ENCODE measurements around the gene ARPC5.
"Not testable (repeated sequence)": the region's sequence is repeated elsewhere in the genome, so short reads cannot be mapped to it uniquely, and the experiment has no call there.

The ARPC5 gene

GRCh38 chr1:183628537-183628936 is 7.0 kb downstream of the ARPC5 start:
- Histone ChIP-seq H3K9ac (ENCODE audit: low read depth, low read length) (no peak overlapping the region), H3K4me3 (ENCODE audit: low read depth in 1 of 2, low read length in 2 of 2) (no peak overlapping the region), H3K36me3 (ENCODE audit: insufficient read depth, low read length) (peaks cover 78% of the 10 kb centered on the region), H3K4me1 (ENCODE audit: insufficient read depth, low read length) (peaks cover 40% of the 10 kb centered on the region), H3K27me3 (ENCODE audit: insufficient read depth, low read length, poor library complexity) (no peaks in the 10 kb centered on the region), H2AFZ (ENCODE audit: low read depth, low read length) (no peak overlapping the region), H4K20me1 (ENCODE audit: insufficient read depth, low read length) (peaks cover 33% of the 10 kb centered on the region), H3K4me2 (ENCODE audit: insufficient read depth, low read length) (no peak overlapping the region), H3K9me3 (ENCODE audit: insufficient read depth, low read length, severe bottlenecking) (no peaks in the 10 kb centered on the region), H3K79me2 (ENCODE audit: insufficient read depth, low read length) (peaks cover 53% of the 10 kb centered on the region), H3K27ac (ENCODE audit: low read length) (no peak overlapping the region)
- ATAC-seq (ENCODE audit: insufficient read depth, low read depth): no peak
- DNase-seq: no peak
- TF ChIP-seq CTCF (IDR thresholded peaks at IDR 0.05; ENCODE audit: borderline replicate concordance, extremely low read depth, low read length, poor library complexity, severe bottlenecking): no peak
- no peak for TF ChIP-seq EZH2 (IDR thresholded peaks at IDR 0.05; ENCODE audit: borderline replicate concordance, low read depth, low read length, severe bottlenecking)

GRCh38 chr1:183626236-183626635 is 9.3 kb downstream of the ARPC5 start:
- H3K27me3 ChIP-seq (ENCODE audit: insufficient read depth, low read length, poor library complexity); H2AFZ ChIP-seq (ENCODE audit: low read depth, low read length); H3K9ac ChIP-seq (ENCODE audit: low read depth, low read length); DNase-seq; H3K27ac ChIP-seq (ENCODE audit: low read length); ATAC-seq (ENCODE audit: insufficient read depth, low read depth); H3K9me3 ChIP-seq (ENCODE audit: insufficient read depth, low read length, severe bottlenecking); H3K4me3 ChIP-seq (ENCODE audit: low read depth in 1 of 2, low read length in 2 of 2); H3K4me2 ChIP-seq (ENCODE audit: insufficient read depth, low read length): not testable (repeated sequence)
- H3K79me2 ChIP-seq (ENCODE audit: insufficient read depth, low read length): peaks cover 30% of the 10 kb centered on the region
- H3K36me3 ChIP-seq (ENCODE audit: insufficient read depth, low read length): peaks cover 67% of the 10 kb centered on the region
- H3K4me1 ChIP-seq (ENCODE audit: insufficient read depth, low read length): peaks cover 20% of the 10 kb centered on the region
- H4K20me1 ChIP-seq (ENCODE audit: insufficient read depth, low read length): peaks cover 16% of the 10 kb centered on the region

- H3K4me3 ChIP-seq (ENCODE audit: low read depth in 1 of 2, low read length in 2 of 2): no peak overlapping the region
- no peaks in the 10 kb centered on the region for H3K9me3 ChIP-seq (ENCODE audit: insufficient read depth, low read length, severe bottlenecking)
- H3K27ac ChIP-seq (ENCODE audit: low read length): no peak overlapping the region
- peaks cover 38% of the 10 kb centered on the region for H3K36me3 ChIP-seq (ENCODE audit: insufficient read depth, low read length)
- no peak overlapping the region for H3K9ac ChIP-seq (ENCODE audit: low read depth, low read length)
- H3K27me3 ChIP-seq (ENCODE audit: insufficient read depth, low read length, poor library complexity): no peaks in the 10 kb centered on the region
- ATAC-seq (ENCODE audit: insufficient read depth, low read depth) (peak; percentile 98), DNase-seq (peak; percentile 64)
- H3K4me1 ChIP-seq (ENCODE audit: insufficient read depth, low read length): no peaks in the 10 kb centered on the region
- no peak overlapping the region for H2AFZ ChIP-seq (ENCODE audit: low read depth, low read length)
- peak; percentile 87 for TF ChIP-seq CTCF (IDR thresholded peaks at IDR 0.05; ENCODE audit: borderline replicate concordance, extremely low read depth, low read length, poor library complexity, severe bottlenecking)
- no peak for TF ChIP-seq EZH2 (IDR thresholded peaks at IDR 0.05; ENCODE audit: borderline replicate concordance, low read depth, low read length, severe bottlenecking)
- H4K20me1 ChIP-seq (ENCODE audit: insufficient read depth, low read length): 0 out of 2 replicates have a peak, but pooled peaks cover 3% of the 10 kb centered on the region
- no peak overlapping the region for H3K4me2 ChIP-seq (ENCODE audit: insufficient read depth, low read length)
- H3K79me2 ChIP-seq (ENCODE audit: insufficient read depth, low read length): peaks cover 1% of the 10 kb centered on the region; the same call in 1 of the 2 replicates
These were observed 12.4 kb downstream of the ARPC5 start for GRCh38 chr1:183622884-183623785.

- DNase-seq (no peak), ATAC-seq (ENCODE audit: insufficient read depth, low read depth) (no peak)
- Histone ChIP-seq H3K79me2 (ENCODE audit: insufficient read depth, low read length) (no peaks in the 10 kb centered on the region), H3K4me3 (ENCODE audit: low read depth in 1 of 2, low read length in 2 of 2) (no peak overlapping the region), H3K27ac (ENCODE audit: low read length) (no peak overlapping the region), H3K9me3 (ENCODE audit: insufficient read depth, low read length, severe bottlenecking) (no peaks in the 10 kb centered on the region), H3K4me2 (ENCODE audit: insufficient read depth, low read length) (no peak overlapping the region), H3K9ac (ENCODE audit: low read depth, low read length) (no peak overlapping the region), H4K20me1 (ENCODE audit: insufficient read depth, low read length) (0 out of 2 replicates have a peak, but pooled peaks cover 3% of the 10 kb centered on the region), H2AFZ (ENCODE audit: low read depth, low read length) (no peak overlapping the region), H3K4me1 (ENCODE audit: insufficient read depth, low read length) (no peaks in the 10 kb centered on the region), H3K27me3 (ENCODE audit: insufficient read depth, low read length, poor library complexity) (no peaks in the 10 kb centered on the region), H3K36me3 (ENCODE audit: insufficient read depth, low read length) (peaks cover 30% of the 10 kb centered on the region)
- TF ChIP-seq CTCF (IDR thresholded peaks at IDR 0.05; ENCODE audit: borderline replicate concordance, extremely low read depth, low read length, poor library complexity, severe bottlenecking) (no peak), EZH2 (IDR thresholded peaks at IDR 0.05; ENCODE audit: borderline replicate concordance, low read depth, low read length, severe bottlenecking) (no peak)
These were observed 13.6 kb downstream of the ARPC5 start for GRCh38 chr1:183622013-183622412.

All from DND-41 (cell line).